ENCODE results near the gene GDPD1. TPM values are rescaled to one million over a fixed set of nuclear protein-coding genes. Genes with fewer than 3 reads are reported as not detected.

The GDPD1 gene
- total RNA-seq, 1 experiment from 2014 or later, result 6.0 TPM

- Mint-ChIP-seq H3K9me3 (peaks cover 4% of the 10 kb centered on the region), H3K27me3 (ENCODE audit: low read depth) (peaks cover 69% of the 10 kb centered on the region), H3K36me3 (no peaks in the 10 kb centered on the region), H3K4me3 (no peak overlapping the region), H3K4me1 (no peaks in the 10 kb centered on the region), H3K27ac (no peak overlapping the region)
- DNase-seq (ENCODE audit: low spot score), result no peak
- no peak for ATAC-seq
- no peak for TF ChIP-seq ZNF425 (CRISPR knock-in tag; conservative IDR thresholded peaks at IDR 0.05)
- TF ChIP-seq ZNF512 (CRISPR knock-in tag; IDR thresholded peaks at IDR 0.05; ENCODE audit: borderline replicate concordance), result no peak
- no peak for TF ChIP-seq MYBL2 (CRISPR knock-in tag; IDR thresholded peaks at IDR 0.05)
- no peak for TF ChIP-seq ZMAT4 (CRISPR knock-in tag; IDR thresholded peaks at IDR 0.05)
- no peak for TF ChIP-seq RORB (CRISPR knock-in tag; IDR thresholded peaks at IDR 0.05)
- no peak for TF ChIP-seq ZNF423 (CRISPR knock-in tag; IDR thresholded peaks at IDR 0.05)
- no peak for TF ChIP-seq FOXP4 (CRISPR knock-in tag; IDR thresholded peaks at IDR 0.05)
- TF ChIP-seq ZNF219 (CRISPR knock-in tag; IDR thresholded peaks at IDR 0.05; ENCODE audit: borderline replicate concordance), result no peak
- no peak for TF ChIP-seq ESRRA (CRISPR knock-in tag; IDR thresholded peaks at IDR 0.05; ENCODE audit: borderline replicate concordance)
- CTCF ChIA-PET, result no interaction called here
- POLR2A ChIA-PET, result no interaction called here
These were observed 64.0 kb downstream of the GDPD1 start for GRCh38 chr17:59284317-59284716.

- Mint-ChIP-seq H3K27me3 (ENCODE audit: low read depth) (peaks cover 97% of the 10 kb centered on the region), H3K4me3 (no peak overlapping the region), H3K4me1 (peaks cover 18% of the 10 kb centered on the region), H3K9me3 (no peaks in the 10 kb centered on the region), H3K27ac (no peak overlapping the region), H3K36me3 (peaks cover 2% of the 10 kb centered on the region; the same call in 1 of the 2 replicates)
- POLR2A ChIA-PET, result no interaction called here
- ATAC-seq (no peak), DNase-seq (ENCODE audit: low spot score) (no peak)
- CTCF ChIA-PET, result no interaction called here
- TF ChIP-seq ZSCAN18 (CRISPR knock-in tag; IDR thresholded peaks at IDR 0.05), result no peak
- no peak for TF ChIP-seq HMGA2 (CRISPR knock-in tag; IDR thresholded peaks at IDR 0.05)
- TF ChIP-seq SP1 (CRISPR knock-in tag; conservative IDR thresholded peaks at IDR 0.05), result no peak
- TF ChIP-seq TCF7 (CRISPR knock-in tag; IDR thresholded peaks at IDR 0.05; ENCODE audit: low read depth), result no peak
- TF ChIP-seq ZNF263 (CRISPR knock-in tag; IDR thresholded peaks at IDR 0.05; ENCODE audit: low read depth), result no peak
- TF ChIP-seq USF1 (CRISPR knock-in tag; IDR thresholded peaks at IDR 0.05), result no peak
- TF ChIP-seq ATF3 (CRISPR knock-in tag; conservative IDR thresholded peaks at IDR 0.05), result no peak
- TF ChIP-seq MYBL2 (CRISPR knock-in tag; IDR thresholded peaks at IDR 0.05), result no peak
- no peak for TF ChIP-seq ATF6 (CRISPR knock-in tag; IDR thresholded peaks at IDR 0.05)
- TF ChIP-seq ZMAT4 (CRISPR knock-in tag; IDR thresholded peaks at IDR 0.05), result no peak
- no peak for TF ChIP-seq ETV6 (CRISPR knock-in tag; IDR thresholded peaks at IDR 0.05)
- TF ChIP-seq ATF1 (CRISPR knock-in tag; IDR thresholded peaks at IDR 0.05), result no peak
These were observed 67.1 kb downstream of the GDPD1 start for GRCh38 chr17:59287452-59287851.

Measured in WTC11 (cell line).